Cardiac muscle cell (in vitro differentiated cells and primary cell): ENCODE data around the gene PPM1J. TPM values are rescaled to one million over a fixed set of nuclear protein-coding genes. Genes with fewer than 3 reads are reported as not detected.
"Not testable (repeated sequence)": the region's sequence is repeated elsewhere in the genome, so short reads cannot be mapped to it uniquely, and the experiment has no call there.

Experiments
- DNase-seq, 2 donors: peaks; one replicate each; pipeline versions ENCODE4 v3.0.0 to v3.0.0-alpha.2; 2010 to 2017; ENCODE audit warnings: low read depth in 1 of 2, low spot score in 1 of 2
- H3K27ac ChIP-seq: fragments of 200-600 bp; sonication (generic); 2 replicates; pipeline ENCODE4 v1.5.1; 2016
- H3K27me3 ChIP-seq: fragments of 200-600 bp; sonication (generic); 2 replicates; pipeline ENCODE4 v1.6.0; 2016; ENCODE audit warnings: control low read depth
- H3K36me3 ChIP-seq: fragments of 200-600 bp; sonication (generic); 2 replicates; pipeline ENCODE4 v1.5.1; 2016; ENCODE audit warnings: control low read depth
- H3K4me1 ChIP-seq: fragments of 200-600 bp; sonication (generic); 2 replicates; pipeline ENCODE4 v1.8.1; 2017; ENCODE audit warnings: low read depth, mild to moderate bottlenecking, mixed run types
- H3K4me3 ChIP-seq: fragments of 200-600 bp; sonication (generic); 2 replicates; pipeline ENCODE4 v1.5.1; 2016; ENCODE audit warnings: mild to moderate bottlenecking
- H3K9me3 ChIP-seq: fragments of 200-600 bp; sonication (generic); 2 replicates; pipeline ENCODE4 v1.5.1; 2017; ENCODE audit warnings: low read depth, mild to moderate bottlenecking, control low read depth
- CTCF ChIP-seq: IDR thresholded peaks from 2 replicates; pipeline ENCODE4 v1.5.1; 2012; ENCODE audit warnings: low read depth, mild to moderate bottlenecking, low read length
- polyA plus RNA-seq: library from polyadenylated mRNA; unstranded; fragments of >200 nt; fragmentation: Nextera tagmentation; extraction: Ambion mirVana; gene quantifications from 2 replicates; pipeline ENCODE4 v1.2.1, GENCODE V29; 2016
- total RNA-seq: library from RNA; depleted of rRNA; stranded (reverse); fragments of >200 nt; gene quantifications from 2 replicates; pipeline ENCODE4 v1.2.3, GENCODE V29; 2016

The PPM1J gene
- total and polyA plus RNA-seq, 2 experiments from 2014 or later, result 20.1 to 21.9 TPM

GRCh38 chr1:112722601-112723510 is 7.7 kb upstream of the PPM1J start:
- no peak overlapping the region for H3K27ac ChIP-seq
- peak in 1 of 2 donors; percentile 65 for DNase-seq
- H3K4me1 ChIP-seq, result peaks cover 4% of the 10 kb centered on the region
- no peaks in the 10 kb centered on the region for H3K9me3 ChIP-seq
- no peak overlapping the region for H3K4me3 ChIP-seq
- H3K36me3 ChIP-seq, result no peaks in the 10 kb centered on the region
- TF ChIP-seq CTCF, result no peak
- peaks cover 11% of the 10 kb centered on the region for H3K27me3 ChIP-seq

- no peak overlapping the region for H3K27ac ChIP-seq
- no peaks in the 10 kb centered on the region for H3K36me3 ChIP-seq
- no peak for DNase-seq
- H3K9me3 ChIP-seq, result no peaks in the 10 kb centered on the region
- H3K27me3 ChIP-seq, result peaks cover 11% of the 10 kb centered on the region
- TF ChIP-seq CTCF, result no peak
- H3K4me3 ChIP-seq, result no peak overlapping the region
- peaks cover 4% of the 10 kb centered on the region for H3K4me1 ChIP-seq
Measured at GRCh38 chr1:112721966-112722524, 6.9 kb upstream of the PPM1J start.

GRCh38 chr1:112721294-112721693 is 6.2 kb upstream of the PPM1J start:
- H3K36me3 ChIP-seq, H3K9me3 ChIP-seq, H3K4me3 ChIP-seq, DNase-seq, H3K27ac ChIP-seq, H3K4me1 ChIP-seq: not testable (repeated sequence)
- H3K27me3 ChIP-seq, result peaks cover 11% of the 10 kb centered on the region

- no peaks in the 10 kb centered on the region for H3K9me3 ChIP-seq
- H3K4me3 ChIP-seq, result no peak overlapping the region
- TF ChIP-seq CTCF, result no peak
- H3K4me1 ChIP-seq, result peaks cover 4% of the 10 kb centered on the region
- H3K27ac ChIP-seq, result no peak overlapping the region
- no peak for DNase-seq
- peaks cover 11% of the 10 kb centered on the region for H3K27me3 ChIP-seq
- H3K36me3 ChIP-seq, result no peaks in the 10 kb centered on the region
Measured at GRCh38 chr1:112720800-112721199, 5.7 kb upstream of the PPM1J start.

GRCh38 chr1:112719706-112720105 is 4.6 kb upstream of the PPM1J start:
- peaks cover 11% of the 10 kb centered on the region for H3K27me3 ChIP-seq
- DNase-seq, result no peak
- no peaks in the 10 kb centered on the region for H3K36me3 ChIP-seq
- TF ChIP-seq CTCF, result no peak
- no peaks in the 10 kb centered on the region for H3K9me3 ChIP-seq
- no peak overlapping the region for H3K4me3 ChIP-seq
- no peak overlapping the region for H3K27ac ChIP-seq
- H3K4me1 ChIP-seq, result peaks cover 4% of the 10 kb centered on the region
